GM18505 (cell line): ENCODE data around the gene ATM.
A peak's percentile ranks its signal among the peaks of the same experiment; 100 is the strongest.

Source experiments
- ATAC-seq: cut with Tn5 transposase; IDR thresholded peaks from one replicate; pipeline ENCODE4 v1.9.1; 2021; ENCODE audit not compliant: unreplicated experiment
- POLR2A ChIP-seq: IDR thresholded peaks from 4 replicates; pipeline ENCODE4 v1.6.1; 2011; ENCODE audit warnings: borderline replicate concordance; ENCODE audit not compliant: insufficient read depth, insufficient read length; ENCODE audit errors: extremely low read depth

ATM gene

DNA sequence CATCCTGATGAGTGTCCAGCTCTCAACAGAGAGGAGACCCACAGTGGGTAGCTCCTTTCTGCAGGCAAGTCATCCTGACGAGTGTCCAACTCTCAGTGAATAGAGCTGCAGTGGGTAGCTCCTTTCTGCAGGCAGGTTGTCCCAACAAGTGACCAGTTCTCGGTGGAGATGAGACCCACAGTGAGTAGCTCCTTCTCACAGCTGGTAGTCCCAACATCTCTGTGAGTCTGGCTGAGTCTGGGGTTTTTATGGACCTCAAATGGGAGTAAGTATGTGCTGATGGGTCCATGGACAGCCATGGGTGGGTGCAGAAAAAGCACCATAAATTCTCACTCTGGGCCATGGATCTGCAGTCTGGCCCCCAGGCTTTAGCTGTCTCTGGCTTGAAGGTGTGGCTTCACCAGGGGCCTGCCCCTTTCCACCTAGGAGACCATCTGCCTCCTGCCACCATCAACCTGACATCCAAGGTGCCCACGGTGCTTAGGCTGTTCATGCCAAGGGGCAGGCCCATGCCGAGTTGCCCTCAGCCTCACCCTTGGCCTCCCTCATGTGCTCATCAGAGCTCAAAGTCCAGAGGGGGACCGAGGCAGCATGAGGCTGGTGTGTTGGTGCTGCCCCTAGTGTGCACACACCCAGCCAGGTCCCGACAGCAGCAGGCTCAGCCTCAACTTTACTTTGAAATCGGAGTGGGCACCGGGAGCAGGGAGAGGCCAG lies 15.7 kb upstream of the ATM start:
- no peak for TF ChIP-seq POLR2A
- no peak for ATAC-seq

DNA sequence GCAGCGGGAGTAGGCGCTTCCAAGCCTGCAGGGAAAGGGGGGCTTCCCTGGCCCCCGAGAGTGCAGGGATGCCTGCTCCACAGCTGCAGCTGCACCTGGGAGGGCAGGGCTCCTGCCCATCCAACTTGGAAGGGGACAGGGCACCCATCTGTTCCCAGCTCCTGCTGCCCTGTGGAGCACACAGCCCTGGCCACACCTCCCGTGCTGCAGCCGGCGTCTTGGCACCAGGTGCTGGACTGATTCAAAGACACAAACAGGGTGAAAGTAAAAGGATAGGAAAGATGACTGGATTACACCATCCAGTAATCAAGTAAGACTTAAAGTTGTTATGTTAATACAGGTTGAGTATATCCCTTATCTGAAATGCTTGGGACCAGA lies 15.2 kb upstream of the ATM start:
- no peak for TF ChIP-seq POLR2A
- ATAC-seq = no peak

DNA sequence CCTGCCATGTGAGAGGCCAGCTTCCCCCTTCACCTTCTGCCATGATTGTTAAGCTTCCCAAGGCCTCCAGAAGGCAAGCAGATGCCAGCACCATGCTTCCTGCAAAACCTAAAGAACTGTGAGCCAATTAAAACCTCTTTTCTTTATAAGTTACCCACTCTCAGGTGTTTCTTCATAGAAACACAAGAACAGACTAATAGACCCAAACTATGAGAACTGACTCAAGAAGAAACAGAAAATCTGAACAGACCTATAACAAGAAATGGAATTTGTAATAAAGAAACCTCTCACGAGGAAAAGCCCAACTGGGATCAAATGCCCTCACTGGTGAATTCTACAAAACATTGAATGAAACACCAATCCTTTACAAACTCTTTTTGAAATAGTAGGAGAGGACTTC lies 12.4 kb upstream of the ATM start:
- TF ChIP-seq POLR2A = no peak
- ATAC-seq = no peak

DNA sequence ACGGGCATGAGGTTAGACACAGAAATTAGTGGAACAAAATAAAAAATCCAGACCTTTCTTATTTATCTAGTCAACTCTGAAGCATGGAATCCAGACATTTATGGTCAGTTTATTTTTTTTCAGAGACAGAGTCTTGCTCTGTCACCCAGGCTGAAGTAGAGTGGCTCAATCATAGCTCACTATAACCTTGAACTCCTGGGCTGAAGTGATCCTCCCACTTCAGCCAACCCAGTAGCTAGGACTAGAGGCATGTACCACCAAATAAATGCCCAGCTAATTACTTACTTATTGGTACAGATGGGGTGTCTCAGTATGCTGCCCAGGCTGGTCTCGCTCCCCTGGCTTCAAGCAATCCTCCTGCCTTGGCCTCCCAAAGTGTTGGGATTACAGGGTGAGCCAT lies 9.1 kb upstream of the ATM start:
- no peak for ATAC-seq
- TF ChIP-seq POLR2A = no peak

DNA sequence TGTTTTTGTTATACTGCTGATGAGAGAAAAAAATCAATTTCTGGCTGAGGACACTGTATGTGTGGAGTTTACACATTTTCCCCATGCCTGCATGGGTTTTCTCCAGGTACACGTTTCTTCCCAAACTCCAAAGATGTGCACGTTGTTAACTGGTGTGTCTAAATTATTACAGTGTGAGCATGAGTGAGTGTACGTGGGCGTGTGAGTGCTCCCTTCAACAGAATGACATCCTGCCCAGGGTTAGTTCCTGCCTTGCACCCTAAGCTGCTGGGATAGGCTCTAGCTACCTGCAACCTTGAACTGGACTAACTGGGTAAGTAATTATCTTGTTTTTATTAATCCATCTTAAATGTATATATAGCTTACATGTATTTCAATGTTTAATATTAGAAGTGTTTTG lies 5.9 kb upstream of the ATM start:
- TF ChIP-seq POLR2A = no peak
- no peak for ATAC-seq

DNA sequence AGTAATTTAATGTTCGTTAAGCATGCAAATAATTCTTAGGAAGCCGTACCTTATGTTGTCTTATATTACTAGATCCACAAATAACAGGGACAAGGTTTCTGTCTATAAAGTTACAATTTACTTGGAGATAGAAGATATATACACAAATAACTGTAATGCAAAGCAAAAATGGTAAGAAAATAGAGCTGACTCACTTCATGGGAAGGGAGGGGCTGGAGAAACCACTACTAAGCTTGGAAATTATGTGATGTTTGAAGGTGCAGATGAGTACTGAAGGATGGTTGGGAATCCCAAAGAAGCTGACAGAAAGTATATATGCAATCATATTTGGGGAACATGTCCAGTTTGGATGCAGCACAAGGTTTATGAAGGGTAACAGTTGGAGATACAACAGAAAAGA lies 4.4 kb upstream of the ATM start:
- TF ChIP-seq POLR2A = no peak
- no peak for ATAC-seq

DNA sequence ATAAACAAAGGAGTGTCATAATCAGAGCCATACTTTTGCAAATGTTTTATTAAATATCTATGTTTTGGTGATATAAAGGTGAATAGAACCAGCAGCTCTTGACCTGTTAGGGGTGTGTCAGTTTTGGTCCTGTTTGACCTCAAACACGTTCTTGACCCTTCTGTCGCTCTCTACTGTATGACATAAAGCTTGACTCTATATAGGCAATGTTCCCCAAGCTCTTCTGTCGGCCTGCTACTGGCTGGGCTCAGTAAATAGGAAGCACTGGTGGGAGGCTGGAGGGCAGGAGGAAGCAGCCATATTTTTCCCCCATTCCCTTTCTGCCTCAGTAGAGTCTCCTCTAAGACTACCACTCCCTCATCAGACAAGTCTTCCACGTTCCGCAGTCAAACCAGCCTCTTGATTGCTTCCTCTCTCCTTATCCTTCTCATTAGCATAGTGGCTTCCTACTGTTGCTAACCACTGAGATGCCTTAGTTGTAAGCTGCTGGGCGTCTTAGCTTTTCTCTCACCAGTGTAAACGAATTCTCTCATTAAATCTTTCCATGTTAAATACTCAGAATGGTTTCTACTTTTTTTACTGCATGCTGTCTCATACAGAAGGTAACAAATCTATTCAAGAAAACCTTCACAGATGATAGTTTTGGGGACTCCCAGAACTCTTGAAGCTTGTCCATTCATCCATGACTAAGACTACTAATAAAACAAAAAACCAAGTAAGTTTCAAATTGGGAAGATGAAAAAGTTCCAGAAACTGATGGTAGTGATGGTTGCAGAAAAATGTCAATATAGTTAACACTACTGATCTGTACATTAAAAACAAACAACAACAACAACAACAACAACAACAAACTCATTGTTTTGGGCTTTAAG lies 3.7 kb upstream of the ATM start:
- no peak for TF ChIP-seq POLR2A
- no peak for ATAC-seq

DNA sequence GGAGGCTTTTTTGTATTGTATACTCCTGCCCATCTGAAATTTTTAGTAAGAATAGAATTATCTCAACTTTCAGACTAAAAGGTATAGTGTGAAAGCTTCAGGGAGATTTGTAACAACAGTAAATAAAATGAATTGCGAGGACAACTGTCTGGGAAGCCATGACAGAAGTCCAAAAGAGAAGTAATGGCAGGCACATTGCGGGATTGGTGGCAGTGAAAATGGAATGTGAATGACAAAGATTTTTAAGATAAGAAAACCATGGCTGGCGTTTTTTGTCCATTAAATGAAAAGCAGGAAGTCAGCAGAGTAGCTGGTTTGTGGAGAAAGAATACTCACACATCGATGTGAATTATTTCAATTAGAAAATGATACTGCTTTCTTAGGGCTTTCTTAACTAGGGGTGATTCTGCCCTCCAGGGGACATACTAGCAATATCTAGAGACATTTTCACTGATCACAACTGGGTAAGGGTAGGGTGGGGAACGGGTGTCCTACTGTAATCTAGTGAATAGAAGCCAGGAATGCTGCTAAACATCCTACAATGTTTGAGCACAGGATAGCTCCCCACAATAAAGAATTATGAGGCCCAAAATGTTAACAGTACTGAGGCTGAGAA lies 2.0 kb upstream of the ATM start:
- TF ChIP-seq POLR2A = no peak
- ATAC-seq = no peak

DNA sequence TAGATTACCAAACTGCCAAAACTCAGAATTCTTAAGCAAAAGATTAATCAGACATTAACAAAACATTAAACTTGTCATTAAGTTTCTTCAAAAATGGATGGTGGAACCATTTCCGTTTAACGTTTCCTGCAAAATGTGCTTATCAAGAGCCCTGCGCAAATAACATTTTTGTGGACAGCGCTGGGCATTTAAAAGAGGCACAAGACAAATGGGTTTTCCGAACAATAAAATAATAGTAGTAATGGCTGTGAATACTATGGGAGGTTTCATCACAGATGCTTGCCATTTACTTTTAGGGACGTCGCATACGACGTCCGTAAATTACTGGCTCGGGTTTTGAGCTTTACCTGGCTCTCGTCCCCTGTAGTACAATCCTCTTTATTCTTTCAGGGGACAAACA lies 1.5 kb upstream of the ATM start:
- ATAC-seq = no peak
- TF ChIP-seq POLR2A = no peak

DNA sequence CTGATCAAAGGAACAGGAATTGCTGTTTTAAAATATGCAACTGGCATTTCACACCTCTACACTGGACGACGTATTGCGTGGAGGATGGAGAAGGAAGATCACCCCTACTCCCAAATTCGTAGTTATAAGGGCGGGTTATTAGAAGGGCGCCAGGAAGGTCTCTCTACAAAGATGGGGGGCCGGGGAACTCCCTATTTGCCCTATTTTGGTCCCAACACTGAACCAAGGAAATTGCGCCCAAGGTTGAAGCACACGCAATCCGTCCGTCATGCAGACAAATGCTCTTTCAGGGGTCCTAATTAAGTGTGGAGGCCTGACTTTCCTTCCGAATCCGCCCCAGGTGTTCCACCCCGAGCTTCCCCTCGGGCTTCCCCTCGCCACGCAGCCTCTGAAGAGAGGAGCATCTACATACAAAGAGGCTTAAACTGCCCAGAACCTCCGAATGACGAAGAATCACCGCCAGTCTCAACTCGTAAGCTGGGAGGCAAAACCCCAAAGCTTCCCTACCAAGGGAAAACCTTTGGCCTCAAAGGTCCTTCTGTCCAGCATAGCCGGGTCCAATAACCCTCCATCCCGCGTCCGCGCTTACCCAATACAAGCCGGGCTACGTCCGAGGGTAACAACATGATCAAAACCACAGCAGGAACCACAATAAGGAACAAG lies 825 bp upstream of the ATM start:
- no peak for TF ChIP-seq POLR2A
- no peak for ATAC-seq

DNA sequence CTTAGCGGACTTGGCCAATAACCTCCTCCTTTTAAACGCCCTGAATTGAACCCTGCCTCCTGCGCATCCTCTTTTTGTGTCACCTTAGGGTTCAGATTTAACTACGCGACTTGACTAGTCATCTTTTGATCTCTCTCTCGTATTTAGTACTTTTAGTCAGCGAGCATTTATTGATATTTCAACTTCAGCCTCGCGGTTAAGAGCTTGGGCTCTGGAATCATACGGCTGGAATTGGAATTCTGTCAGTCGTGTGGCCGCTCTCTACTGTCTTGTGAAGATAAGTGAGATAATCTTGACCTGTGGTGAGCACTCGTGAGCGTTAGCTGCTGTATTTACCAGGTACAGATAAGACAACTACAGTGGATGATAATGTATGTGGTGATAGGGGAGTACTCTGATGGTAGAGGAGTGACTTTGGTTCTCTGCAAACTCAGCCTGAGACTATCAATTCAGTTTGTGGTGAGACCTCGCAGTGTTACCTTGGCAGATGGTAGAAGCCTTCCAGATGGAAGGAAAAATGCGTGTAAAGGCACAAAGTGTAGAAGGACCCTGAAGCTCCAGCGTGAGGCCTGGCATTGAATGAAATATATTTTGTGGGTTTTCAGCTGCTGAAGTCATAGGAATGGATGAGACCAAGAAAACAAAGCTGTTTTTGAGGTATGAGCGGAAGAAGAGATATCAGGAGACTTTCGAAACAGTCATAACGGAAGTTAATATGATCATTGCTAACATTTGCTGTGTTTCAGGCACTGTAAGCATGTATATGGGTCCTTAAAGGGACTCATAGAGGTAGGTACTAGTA lies 682 bp downstream of the ATM start:
- no peak for ATAC-seq
- peak; percentile 1 for TF ChIP-seq POLR2A

DNA sequence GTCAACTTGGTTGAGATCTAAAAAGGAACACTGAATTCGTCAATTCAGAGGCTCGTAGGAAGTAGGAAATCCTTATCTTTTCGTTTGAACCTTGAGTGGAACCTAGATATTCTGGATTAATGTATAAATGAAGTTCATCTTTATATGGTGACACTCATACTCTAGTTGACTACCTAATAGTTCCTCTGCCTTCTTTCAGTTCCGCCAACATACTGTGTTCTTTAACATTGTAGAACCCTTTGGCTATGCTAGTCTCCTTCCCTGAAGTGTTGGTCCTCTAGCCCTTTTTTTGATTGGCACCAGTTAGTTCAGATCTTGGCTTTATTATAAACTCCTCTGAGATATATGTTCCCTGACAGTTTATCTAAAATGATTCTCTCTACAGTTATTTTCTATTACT lies 1.5 kb downstream of the ATM start:
- no peak for TF ChIP-seq POLR2A
- ATAC-seq = no peak
